Vagina (tissue), 2 donors: Measurements from ENCODE around the gene UTS2R. TPM values are rescaled to one million over a fixed set of nuclear protein-coding genes. Genes with fewer than 3 reads are reported as not detected.

Source experiments
- DNase-seq, 2 donors: peaks; one replicate each; pipeline ENCODE4 v3.0.0-alpha.2; 2017; ENCODE audit errors: extremely low spot score in 2 of 2
- H3K27ac ChIP-seq: fragments of 200-600 bp; sonication (generic); one replicate; pipeline ENCODE4 v1.5.1; 2019
- H3K27me3 ChIP-seq: fragments of 200-600 bp; sonication (generic); one replicate; pipeline ENCODE4 v1.5.1; 2019
- H3K36me3 ChIP-seq, 2 donors: fragments of 200-600 bp; sonication (generic); one replicate each; pipeline ENCODE4 v1.5.1; 2017 to 2019
- H3K4me1 ChIP-seq: fragments of 200-600 bp; sonication (generic); one replicate; pipeline ENCODE4 v1.5.1; 2019
- H3K4me3 ChIP-seq, 2 donors: fragments of 200-600 bp; sonication (generic); 1 replicate in 1 of 2; 2 replicates in 1 of 2; pipeline ENCODE4 v1.5.1; 2016 to 2019
- H3K9me3 ChIP-seq: fragments of 200-600 bp; sonication (generic); one replicate; pipeline ENCODE4 v1.5.1; 2019
- CTCF ChIP-seq, 3 experiments: fragments of 450-650 bp in 2 of 3; fragments of 200-600 bp in 1 of 3; sonication (generic) in 1 of 3; IDR thresholded peaks; one replicate each; pipeline ENCODE4 v1.5.1; 2017 to 2019; ENCODE audit warnings: antibody characterized with exemption in 3 of 3, mild to moderate bottlenecking in 2 of 3, moderate library complexity in 2 of 3
- POLR2A ChIP-seq, 2 donors: fragments of 450-650 bp; IDR thresholded peaks; one replicate each; pipeline ENCODE4 v1.6.1; 2017; ENCODE audit warnings: antibody characterized with exemption in 2 of 2, mild to moderate bottlenecking in 2 of 2, moderate library complexity in 2 of 2
- POLR2AphosphoS5 ChIP-seq, 2 donors: sonication (generic); formaldehyde crosslinking; IDR thresholded peaks; one replicate each; pipeline ENCODE4 v1.9.0; 2017; ENCODE audit warnings: antibody characterized with exemption in 2 of 2, mild to moderate bottlenecking in 2 of 2, low read depth in 1 of 2; ENCODE audit not compliant: insufficient read depth in 1 of 2
- intact Hi-C: fragments of 100-400 bp; cut with DNase I; formaldehyde crosslinking; loops from one replicate; pipeline ENCODE4 v1.15.1; 2023
- total RNA-seq: library from RNA; depleted of rRNA; stranded (reverse); fragments of >200 nt; gene quantifications from one replicate; pipeline ENCODE4 v1.2.3, GENCODE V29; 2016

The UTS2R gene
- total RNA-seq, 1 donor from 2014 or later = not detected

DNA sequence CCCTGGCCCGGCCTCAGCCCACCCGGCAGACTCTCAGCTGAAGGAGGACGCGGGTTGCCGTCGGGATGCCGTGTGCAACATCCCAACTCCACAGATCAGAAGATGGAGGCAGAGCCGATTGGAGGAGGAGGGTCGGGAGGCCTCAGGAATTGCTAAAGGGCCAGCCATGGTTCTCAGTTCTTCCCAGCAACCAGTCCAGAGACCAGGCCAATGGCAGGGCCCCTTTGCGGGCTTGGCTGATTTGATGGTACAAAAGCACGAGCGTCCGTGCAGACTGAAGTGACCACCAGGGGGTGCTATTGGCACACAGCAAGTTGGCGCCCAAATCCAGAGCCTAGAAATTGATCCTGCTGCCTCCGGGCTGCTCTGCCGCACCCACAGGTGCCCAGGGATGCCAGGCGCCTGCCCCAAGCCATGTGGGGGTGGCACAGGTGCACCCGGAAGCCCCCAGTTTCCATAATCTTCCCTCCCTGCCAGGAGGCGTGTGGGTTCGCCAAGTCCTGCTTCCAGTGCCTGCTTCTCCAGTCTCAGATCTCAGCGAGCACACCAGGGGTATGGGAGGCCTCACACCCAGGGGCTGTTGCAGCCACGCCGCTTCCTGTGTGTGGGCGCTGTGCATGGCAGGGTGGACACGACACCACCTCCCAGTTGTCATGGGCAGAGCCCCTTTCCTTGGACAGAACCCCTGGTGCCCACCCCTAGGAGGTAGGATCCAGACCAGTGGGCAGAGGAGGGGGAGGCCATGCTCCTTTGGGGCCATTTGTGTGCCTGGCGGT lies 19.7 kb upstream of the UTS2R start:
- intact Hi-C loops = loop anchor here (2.0 to 10.0 kb wide), 4 partner anchors 60 to 563 kb away; no protein-coding TSS in a partner anchor
- Histone ChIP-seq H3K27ac (no peak overlapping the region), H3K9me3 (no peaks in the 10 kb centered on the region), H3K4me1 (peaks cover 7% of the 10 kb centered on the region), H3K4me3 (no peak overlapping the region), H3K27me3 (no peaks in the 10 kb centered on the region), H3K36me3 (no peaks in the 10 kb centered on the region)
- no peak for TF ChIP-seq POLR2A (IDR thresholded peaks at IDR 0.05)
- peak in 1 of 2 donors; percentile 41 for TF ChIP-seq POLR2AphosphoS5 (IDR thresholded peaks at IDR 0.05; ENCODE audit: insufficient read depth in 1 of 2, low read depth in 1 of 2)
- peak; percentile 87 to 94 (median 88) for TF ChIP-seq CTCF (IDR thresholded peaks at IDR 0.05)
- DNase-seq = no peak

DNA sequence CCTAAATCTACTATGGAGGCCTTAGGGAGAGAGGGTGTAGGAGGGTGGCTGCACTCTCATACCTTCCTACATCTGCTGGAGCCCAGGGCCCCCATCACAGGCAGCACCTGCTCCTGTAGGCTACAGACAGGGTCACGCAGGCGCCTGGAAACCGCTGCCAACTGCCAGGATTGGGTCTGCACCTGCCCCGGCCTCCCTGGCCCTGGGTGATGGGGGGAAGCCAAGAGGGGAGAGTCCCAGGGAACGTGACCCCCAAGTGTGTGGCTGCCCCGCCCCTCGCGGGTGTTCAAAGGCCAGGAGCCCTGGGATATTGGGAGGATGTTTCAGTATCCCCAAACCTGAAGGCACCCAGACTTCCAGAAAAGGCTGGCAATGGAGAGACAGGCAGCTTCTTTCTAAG lies 18.1 kb upstream of the UTS2R start:
- intact Hi-C loops = loop anchor here (5.0 to 10.0 kb wide), 3 partner anchors 59 to 561 kb away; no protein-coding TSS in a partner anchor
- TF ChIP-seq POLR2AphosphoS5 (IDR thresholded peaks at IDR 0.05; ENCODE audit: insufficient read depth in 1 of 2, low read depth in 1 of 2) (no peak), CTCF (IDR thresholded peaks at IDR 0.05) (no peak), POLR2A (IDR thresholded peaks at IDR 0.05) (no peak)
- Histone ChIP-seq H3K4me3 (no peak overlapping the region), H3K9me3 (no peaks in the 10 kb centered on the region), H3K27me3 (no peaks in the 10 kb centered on the region), H3K27ac (no peak overlapping the region), H3K4me1 (peaks cover 7% of the 10 kb centered on the region), H3K36me3 (no peaks in the 10 kb centered on the region)
- DNase-seq = peak in 1 of 2 donors; percentile 78

- H3K9me3 ChIP-seq = no peaks in the 10 kb centered on the region
- TF ChIP-seq POLR2AphosphoS5 (IDR thresholded peaks at IDR 0.05; ENCODE audit: insufficient read depth in 1 of 2, low read depth in 1 of 2) = no peak
- TF ChIP-seq CTCF (IDR thresholded peaks at IDR 0.05) = no peak
- no peak for TF ChIP-seq POLR2A (IDR thresholded peaks at IDR 0.05)
- intact Hi-C loops = loop anchor here (5.0 to 10.0 kb wide), 3 partner anchors 57 to 560 kb away; no protein-coding TSS in a partner anchor
- no peak for DNase-seq
- no peak overlapping the region for H3K4me3 ChIP-seq
- peaks cover 7% of the 10 kb centered on the region for H3K4me1 ChIP-seq
- no peak overlapping the region for H3K27ac ChIP-seq
- H3K27me3 ChIP-seq = no peaks in the 10 kb centered on the region
- no peaks in the 10 kb centered on the region for H3K36me3 ChIP-seq
Observed at GRCh38 chr17:82354804-82355308, 16.7 kb upstream of the UTS2R start.

GRCh38 chr17:82355770-82356427 lies 15.7 kb upstream of the UTS2R start:
- Histone ChIP-seq H3K4me3 (no peak overlapping the region), H3K4me1 (peaks cover 7% of the 10 kb centered on the region), H3K36me3 (no peaks in the 10 kb centered on the region), H3K27ac (no peak overlapping the region), H3K9me3 (no peaks in the 10 kb centered on the region), H3K27me3 (no peaks in the 10 kb centered on the region)
- peak in 1 of 2 donors; percentile 85 for DNase-seq
- no peak for TF ChIP-seq POLR2A (IDR thresholded peaks at IDR 0.05)
- TF ChIP-seq CTCF (IDR thresholded peaks at IDR 0.05) = no peak
- no peak for TF ChIP-seq POLR2AphosphoS5 (IDR thresholded peaks at IDR 0.05; ENCODE audit: insufficient read depth in 1 of 2, low read depth in 1 of 2)
- intact Hi-C loops = loop anchor here (10.0 kb wide), 2 partner anchors 139 to 559 kb away; no protein-coding TSS in a partner anchor
